H9 (cell line): ENCODE results near the gene FFAR3. TPM values are rescaled to one million over a fixed set of nuclear protein-coding genes. Genes with fewer than 3 reads are reported as not detected.

Experiments
- DNase-seq: peaks from one replicate; pipeline ENCODE4 v3.0.0-alpha.2; 2017
- H2AFZ ChIP-seq: one replicate; pipeline ENCODE4 v1.6.1; 2013; ENCODE audit warnings: mild to moderate bottlenecking, low read length, control low read depth, moderate library complexity
- H2AK5ac ChIP-seq: 2 replicates; pipeline ENCODE4 v1.6.1; 2013; ENCODE audit warnings: low read length, control low read depth, mixed read lengths; ENCODE audit not compliant: insufficient read length
- H2BK120ac ChIP-seq: one replicate; pipeline ENCODE4 v1.6.1; 2013; ENCODE audit warnings: low read depth, mild to moderate bottlenecking, low read length, control low read depth, inconsistent platforms; ENCODE audit not compliant: poor library complexity, severe bottlenecking
- H2BK12ac ChIP-seq: 2 replicates; pipeline ENCODE4 v1.6.1; 2013; ENCODE audit warnings: low read length, control low read depth, mixed read lengths, low read depth; ENCODE audit not compliant: insufficient read length
- H2BK15ac ChIP-seq: 2 replicates; pipeline ENCODE4 v1.6.1; 2013; ENCODE audit warnings: low read depth, low read length, control low read depth
- H2BK20ac ChIP-seq: one replicate; pipeline ENCODE4 v1.6.1; 2013; ENCODE audit warnings: low read depth, mild to moderate bottlenecking, low read length, control low read depth, inconsistent platforms; ENCODE audit not compliant: poor library complexity, severe bottlenecking
- H2BK5ac ChIP-seq: 2 replicates; pipeline ENCODE4 v1.6.1; 2013; ENCODE audit warnings: low read length, control low read depth, mixed read lengths; ENCODE audit not compliant: insufficient read length
- H3K14ac ChIP-seq: 2 replicates; pipeline ENCODE4 v1.6.1; 2013; ENCODE audit warnings: low read length, control low read depth; ENCODE audit not compliant: insufficient read depth
- H3K18ac ChIP-seq: 2 replicates; pipeline ENCODE4 v1.6.1; 2013; ENCODE audit warnings: low read depth, mild to moderate bottlenecking, mixed read lengths, low read length, control low read depth; ENCODE audit not compliant: insufficient read length
- H3K23ac ChIP-seq: 2 replicates; pipeline ENCODE4 v1.6.1; 2013; ENCODE audit warnings: low read length, control low read depth, mixed read lengths, low read depth; ENCODE audit not compliant: insufficient read length
- H3K23me2 ChIP-seq: 2 replicates; pipeline ENCODE4 v1.6.1; 2013; ENCODE audit warnings: low read depth, mild to moderate bottlenecking, mixed read lengths, low read length, control low read depth; ENCODE audit not compliant: insufficient read length, poor library complexity, severe bottlenecking
- H3K27ac ChIP-seq: 2 replicates; pipeline ENCODE4 v1.5.1; 2013; ENCODE audit warnings: low read length, control low read depth, mixed read lengths, low read depth; ENCODE audit not compliant: insufficient read length
- H3K27me3 ChIP-seq: 2 replicates; pipeline ENCODE4 v1.6.1; 2013; ENCODE audit warnings: low read length, control low read depth, inconsistent platforms; ENCODE audit not compliant: insufficient read depth
- H3K4ac ChIP-seq: 2 replicates; pipeline ENCODE4 v1.6.1; 2013; ENCODE audit warnings: low read depth, mild to moderate bottlenecking, control low read depth, inconsistent platforms, low read length, moderate library complexity
- H3K4me1 ChIP-seq: 2 replicates; pipeline ENCODE4 v1.6.1; 2013; ENCODE audit warnings: low read length, control low read depth, inconsistent platforms; ENCODE audit not compliant: insufficient read depth
- H3K4me2 ChIP-seq: 2 replicates; pipeline ENCODE4 v1.6.1; 2013; ENCODE audit warnings: low read length, control low read depth, mixed read lengths; ENCODE audit not compliant: insufficient read length, insufficient read depth
- H3K56ac ChIP-seq: 2 replicates; pipeline ENCODE4 v1.6.1; 2013; ENCODE audit warnings: low read depth, mild to moderate bottlenecking, mixed read lengths, low read length, control low read depth; ENCODE audit not compliant: insufficient read length
- H3K79me1 ChIP-seq: 2 replicates; pipeline ENCODE4 v1.6.1; 2013; ENCODE audit warnings: low read depth, mild to moderate bottlenecking, moderate library complexity, low read length, control low read depth, inconsistent platforms; ENCODE audit not compliant: insufficient read depth, poor library complexity, severe bottlenecking
- H3K79me2 ChIP-seq: 2 replicates; pipeline ENCODE4 v1.6.1; 2013; ENCODE audit warnings: low read length, control low read depth, inconsistent platforms; ENCODE audit not compliant: insufficient read depth
- H3K9ac ChIP-seq: 2 replicates; pipeline ENCODE4 v1.6.1; 2013; ENCODE audit warnings: low read length, control low read depth, mixed read lengths; ENCODE audit not compliant: insufficient read length; ENCODE audit errors: extremely low read depth
- H3K9me3 ChIP-seq: one replicate; pipeline ENCODE4 v1.6.1; 2013; ENCODE audit warnings: low read depth, low read length, inconsistent platforms; ENCODE audit not compliant: control insufficient read depth
- H3T11ph ChIP-seq: one replicate; pipeline ENCODE4 v1.6.1; 2013; ENCODE audit warnings: mild to moderate bottlenecking, low read length, control low read depth, inconsistent platforms
- H4K20me1 ChIP-seq: one replicate; pipeline ENCODE4 v1.6.1; 2013; ENCODE audit not compliant: control insufficient read depth, insufficient read length, insufficient read depth
- H4K5ac ChIP-seq: 2 replicates; pipeline ENCODE4 v1.6.1; 2013; ENCODE audit warnings: low read depth, mild to moderate bottlenecking, mixed read lengths, low read length, control low read depth; ENCODE audit not compliant: insufficient read length
- H4K8ac ChIP-seq: replicated peaks from 2 replicates; pipeline ENCODE4 v1.6.1; 2013; ENCODE audit warnings: low read length, control low read depth, mixed read lengths, low read depth; ENCODE audit not compliant: insufficient read length
- H4K91ac ChIP-seq: 2 replicates; pipeline ENCODE4 v1.6.1; 2013; ENCODE audit warnings: low read depth, mild to moderate bottlenecking, moderate library complexity, mixed read lengths, low read length, control low read depth; ENCODE audit not compliant: insufficient read length
- H3K27ac Mint-ChIP-seq, 3 experiments: 2 replicates in 2 of 3; 3 replicates in 1 of 3; pipeline ENCODE4 v1.8.0; 2020 to 2021; ENCODE audit warnings: mixed read lengths in 3 of 3, mild to moderate bottlenecking in 1 of 3, moderate library complexity in 1 of 3
- H3K27me3 Mint-ChIP-seq: 2 replicates; pipeline ENCODE4 v1.8.0; 2021; ENCODE audit warnings: low read depth, mild to moderate bottlenecking, moderate library complexity, mixed read lengths
- H3K36me3 Mint-ChIP-seq, 3 experiments: 2 replicates in 2 of 3; 3 replicates in 1 of 3; pipeline ENCODE4 v1.8.0; 2020 to 2021; ENCODE audit warnings: low read depth in 3 of 3, mixed read lengths in 3 of 3; ENCODE audit not compliant: insufficient read depth in 1 of 3
- H3K4me1 Mint-ChIP-seq, 2 experiments: 2 replicates each; pipeline ENCODE4 v1.8.0; 2020; ENCODE audit warnings: mixed read lengths in 2 of 2
- H3K4me3 Mint-ChIP-seq, 2 experiments: 2 replicates in 1 of 2; 3 replicates in 1 of 2; pipeline ENCODE4 v1.8.0; 2020 to 2021; ENCODE audit warnings: mild to moderate bottlenecking in 2 of 2, mixed read lengths in 2 of 2, moderate library complexity in 1 of 2
- H3K9me3 Mint-ChIP-seq, 2 experiments: 2 replicates in 1 of 2; 3 replicates in 1 of 2; pipeline ENCODE4 v1.8.0; 2020; ENCODE audit warnings: mild to moderate bottlenecking in 2 of 2, mixed read lengths in 2 of 2, moderate library complexity in 1 of 2
- WGBS: extraction: QIAGEN DNeasy Blood & Tissue Kit; methylation state at CpG from one replicate; pipeline ENCODE4 v1.1.7; 2013; ENCODE audit warnings: missing lambda C conversion rate, low lambda C conversion rate, mixed read lengths; ENCODE audit not compliant: insufficient read length; ENCODE audit errors: extremely low coverage; 5-methylcytosine and 5-hydroxymethylcytosine counted together
- total RNA-seq: library from RNA; stranded (reverse); gene quantifications from 2 replicates; pipeline ENCODE4 v1.2.1, GENCODE V29; 2021
- TF ChIP-seq, protein P1 (sequence below): fragments of 200-600 bp; sonication (generic); conservative IDR thresholded peaks from 3 replicates; pipeline ENCODE4 v1.8.0; 2021; ENCODE audit warnings: antibody characterized with exemption, mild to moderate bottlenecking

FFAR3 gene
- total RNA-seq, 1 experiment from 2014 or later, result not detected

DNA sequence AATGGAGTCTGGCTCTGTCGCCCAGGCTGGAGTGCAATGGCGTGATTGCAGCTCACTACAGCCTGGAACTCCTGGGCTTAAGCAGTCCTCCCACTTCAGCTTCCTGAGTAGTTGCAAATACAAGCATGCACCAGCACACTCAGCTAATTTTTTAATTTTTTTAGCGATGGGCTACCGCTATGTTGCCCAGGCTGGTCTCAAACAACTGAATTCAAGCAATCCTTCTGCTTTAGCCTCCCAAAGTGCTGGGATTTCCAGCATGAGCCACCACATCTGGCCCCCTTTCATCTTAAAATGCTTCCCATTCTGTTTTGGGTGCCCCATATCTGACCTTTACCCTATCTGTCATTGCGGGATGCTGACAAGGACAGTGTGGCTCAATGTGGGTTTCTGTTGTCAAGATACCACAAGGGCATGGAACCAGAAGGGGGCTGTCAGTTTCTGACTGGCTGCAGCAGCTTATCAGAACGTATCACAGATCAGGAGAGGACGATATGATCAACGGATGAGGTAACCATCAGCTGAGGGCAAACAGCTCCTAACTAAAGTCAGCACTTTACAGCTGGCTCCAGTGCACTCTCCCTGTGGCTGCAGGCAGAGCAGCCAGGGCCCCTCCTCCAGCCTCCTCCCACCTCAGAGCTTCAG is 45.0 kb downstream of the FFAR3 start:
- Histone ChIP-seq H2BK5ac (no peak overlapping the region), H2BK20ac (no peak overlapping the region), H3K9ac (no peak overlapping the region), H3K79me2 (no peaks in the 10 kb centered on the region), H2AFZ (no peak overlapping the region), H3K56ac (no peak overlapping the region), H3K4me2 (no peak overlapping the region), H2BK12ac (no peak overlapping the region), H2BK120ac (no peak overlapping the region), H3K14ac (no peak overlapping the region), H4K5ac (no peak overlapping the region), H3K23ac (no peak overlapping the region), H3K18ac (no peak overlapping the region), H3K27me3 (no peaks in the 10 kb centered on the region), H3K4me1 (no peaks in the 10 kb centered on the region), H3K23me2 (no peaks in the 10 kb centered on the region), H2AK5ac (no peak overlapping the region), H4K20me1 (no peaks in the 10 kb centered on the region), H4K91ac (no peak overlapping the region), H3K9me3 (no peaks in the 10 kb centered on the region), H2BK15ac (no peak overlapping the region), H3T11ph (no peak overlapping the region), H3K4ac (no peak overlapping the region), H3K79me1 (no peaks in the 10 kb centered on the region), H3K27ac (no peak overlapping the region), H4K8ac (no peak overlapping the region)
- H3K4me1 Mint-ChIP-seq, result peaks cover 0 to 3% of the 10 kb centered on the region in 2 experiments; a peak in 2 of 4 replicates
- H3K27me3 Mint-ChIP-seq, result peaks cover 11% of the 10 kb centered on the region
- H3K9me3 Mint-ChIP-seq, result no peaks in the 10 kb centered on the region; a peak in 1 of 5 replicates
- H3K4me3 Mint-ChIP-seq, result no peak overlapping the region; a peak in 1 of 5 replicates
- no peak overlapping the region; a peak in 1 of 7 replicates for H3K27ac Mint-ChIP-seq
- no peak for DNase-seq
- no CpG with 5 or more reads among the region's 8 CpGs for WGBS
- TF ChIP-seq, protein P1, sequence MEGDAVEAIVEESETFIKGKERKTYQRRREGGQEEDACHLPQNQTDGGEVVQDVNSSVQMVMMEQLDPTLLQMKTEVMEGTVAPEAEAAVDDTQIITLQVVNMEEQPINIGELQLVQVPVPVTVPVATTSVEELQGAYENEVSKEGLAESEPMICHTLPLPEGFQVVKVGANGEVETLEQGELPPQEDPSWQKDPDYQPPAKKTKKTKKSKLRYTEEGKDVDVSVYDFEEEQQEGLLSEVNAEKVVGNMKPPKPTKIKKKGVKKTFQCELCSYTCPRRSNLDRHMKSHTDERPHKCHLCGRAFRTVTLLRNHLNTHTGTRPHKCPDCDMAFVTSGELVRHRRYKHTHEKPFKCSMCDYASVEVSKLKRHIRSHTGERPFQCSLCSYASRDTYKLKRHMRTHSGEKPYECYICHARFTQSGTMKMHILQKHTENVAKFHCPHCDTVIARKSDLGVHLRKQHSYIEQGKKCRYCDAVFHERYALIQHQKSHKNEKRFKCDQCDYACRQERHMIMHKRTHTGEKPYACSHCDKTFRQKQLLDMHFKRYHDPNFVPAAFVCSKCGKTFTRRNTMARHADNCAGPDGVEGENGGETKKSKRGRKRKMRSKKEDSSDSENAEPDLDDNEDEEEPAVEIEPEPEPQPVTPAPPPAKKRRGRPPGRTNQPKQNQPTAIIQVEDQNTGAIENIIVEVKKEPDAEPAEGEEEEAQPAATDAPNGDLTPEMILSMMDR, result no peak
- no peaks in the 10 kb centered on the region for H3K36me3 Mint-ChIP-seq
